IMR-90 (cell line): ENCODE results near the gene CDS2. TPM values are rescaled to one million over a fixed set of nuclear protein-coding genes. Genes with fewer than 3 reads are reported as not detected.

ENCODE experiments used
- ATAC-seq: fragments of 200-7000 bp; cut with Tn5 transposase; 2 replicates; pipeline ENCODE4 v1.9.1; 2020; ENCODE audit warnings: low read depth, mild to moderate bottlenecking, moderate library complexity
- BruUV-seq: library from RNA; stranded (reverse); fragments of 400-500 nt; replicated peaks from 2 replicates; lab custom pipeline; 2021; lab: Mats Ljungman, UMichigan
- CTCF ChIA-PET: fragments of 300-600 bp; formaldehyde crosslinking; extraction: SDS; loops from one replicate; lab custom pipeline; 2021; ENCODE audit warnings: antibody characterized with exemption; lab: Yijun Ruan, JAX
- POLR2A ChIA-PET: fragments of 300-600 bp; sonication (Branson Sonifier 250); formaldehyde crosslinking; loops from one replicate; lab custom pipeline; 2022; ENCODE audit warnings: antibody characterized with exemption; ENCODE audit not compliant: unreplicated experiment; lab: Charles Lee
- DNase-seq: peaks from one replicate; pipeline ENCODE4 v3.0.0; 2013
- H2AFZ ChIP-seq: replicated peaks from 2 replicates; pipeline ENCODE3; 2013; ENCODE audit warnings: low read length, mild to moderate bottlenecking; ENCODE audit not compliant: poor library complexity
- H2AK5ac ChIP-seq: 2 replicates; pipeline ENCODE4 v1.6.1; 2013; ENCODE audit warnings: low read depth, low read length, inconsistent platforms
- H2AK9ac ChIP-seq: replicated peaks from 2 replicates; pipeline ENCODE3; 2013; ENCODE audit warnings: mild to moderate bottlenecking, low read depth, low read length, moderate library complexity; ENCODE audit not compliant: poor library complexity
- H2BK120ac ChIP-seq: 2 replicates; pipeline ENCODE4 v1.6.1; 2013; ENCODE audit warnings: low read depth, low read length, inconsistent platforms
- H2BK15ac ChIP-seq: 3 replicates; pipeline ENCODE4 v1.6.1; 2013; ENCODE audit warnings: low read depth, low read length, inconsistent platforms
- H2BK20ac ChIP-seq: 2 replicates; pipeline ENCODE4 v1.6.1; 2013; ENCODE audit warnings: low read depth, mild to moderate bottlenecking, inconsistent platforms, low read length, moderate library complexity
- H2BK5ac ChIP-seq: 2 replicates; pipeline ENCODE4 v1.6.1; 2013; ENCODE audit warnings: mild to moderate bottlenecking, low read depth, low read length, inconsistent platforms; ENCODE audit not compliant: poor library complexity, severe bottlenecking
- H3K14ac ChIP-seq: replicated peaks from 2 replicates; pipeline ENCODE4 v1.6.1; 2013; ENCODE audit warnings: low read depth, low read length, inconsistent platforms
- H3K18ac ChIP-seq: 2 replicates; pipeline ENCODE4 v1.6.1; 2013; ENCODE audit warnings: low read depth, low read length, control low read depth
- H3K23ac ChIP-seq: 2 replicates; pipeline ENCODE4 v1.6.1; 2013; ENCODE audit warnings: low read depth, low read length, inconsistent platforms
- H3K27ac ChIP-seq: 2 replicates; pipeline ENCODE4 v1.5.1; 2013; ENCODE audit warnings: mild to moderate bottlenecking, control low read depth, low read length; ENCODE audit not compliant: insufficient read depth
- H3K27me3 ChIP-seq: 2 replicates; pipeline ENCODE4 v1.6.1; 2013; ENCODE audit warnings: low read length; ENCODE audit not compliant: control insufficient read depth, insufficient read depth
- H3K36me3 ChIP-seq: 2 replicates; pipeline ENCODE4 v1.6.1; 2013; ENCODE audit warnings: low read length, mixed read lengths; ENCODE audit not compliant: control insufficient read depth, insufficient read depth
- H3K4ac ChIP-seq: 2 replicates; pipeline ENCODE4 v1.6.1; 2013; ENCODE audit warnings: low read depth, low read length, inconsistent platforms
- H3K4me1 ChIP-seq: 2 replicates; pipeline ENCODE4 v1.6.1; 2013; ENCODE audit warnings: low read length, mixed read lengths; ENCODE audit not compliant: control insufficient read depth, insufficient read depth
- H3K4me2 ChIP-seq: 2 replicates; pipeline ENCODE4 v1.6.1; 2013; ENCODE audit warnings: low read depth, mild to moderate bottlenecking, control low read depth, low read length, moderate library complexity
- H3K4me3 ChIP-seq: 2 replicates; pipeline ENCODE4 v1.5.1; 2013; ENCODE audit warnings: low read depth, mild to moderate bottlenecking, control low read depth, low read length, moderate library complexity; ENCODE audit not compliant: insufficient read depth
- H3K56ac ChIP-seq: 2 replicates; pipeline ENCODE4 v1.6.1; 2013; ENCODE audit warnings: low read length, inconsistent platforms; ENCODE audit not compliant: insufficient read depth; ENCODE audit errors: extremely low read depth
- H3K79me1 ChIP-seq, 2 experiments: 2 replicates each; pipeline ENCODE4 v1.6.1; 2013; ENCODE audit warnings: low read length in 2 of 2, inconsistent platforms in 1 of 2, low read depth in 1 of 2
- H3K9ac ChIP-seq: 2 replicates; pipeline ENCODE4 v1.6.1; 2013; ENCODE audit warnings: low read depth, low read length, control low read depth
- H3K9me1 ChIP-seq: 2 replicates; pipeline ENCODE4 v1.6.1; 2013; ENCODE audit warnings: low read length, inconsistent platforms; ENCODE audit not compliant: insufficient read depth
- H3K9me3 ChIP-seq: 2 replicates; pipeline ENCODE4 v1.6.1; 2013; ENCODE audit warnings: low read length; ENCODE audit not compliant: control insufficient read depth, insufficient read depth
- H4K20me1 ChIP-seq: 2 replicates; pipeline ENCODE4 v1.6.1; 2013; ENCODE audit warnings: low read length, inconsistent platforms; ENCODE audit not compliant: insufficient read depth
- H4K5ac ChIP-seq: 2 replicates; pipeline ENCODE4 v1.6.1; 2013; ENCODE audit warnings: mild to moderate bottlenecking, low read depth, low read length, control low read depth
- H4K8ac ChIP-seq, 2 experiments: 2 replicates each; pipeline ENCODE4 v1.6.1; 2013; ENCODE audit warnings: low read depth in 2 of 2, low read length in 2 of 2, control low read depth in 1 of 2, inconsistent platforms in 1 of 2
- H4K91ac ChIP-seq: 2 replicates; pipeline ENCODE4 v1.6.1; 2013; ENCODE audit warnings: low read depth, low read length, inconsistent platforms; ENCODE audit not compliant: insufficient read depth
- BHLHE40 ChIP-seq: fragments of 150-350 bp; IDR thresholded peaks from 2 replicates; pipeline ENCODE4 v1.6.1; 2016; ENCODE audit warnings: mild to moderate bottlenecking, low read depth, low read length
- CEBPB ChIP-seq: IDR thresholded peaks from 2 replicates; pipeline ENCODE4 v1.6.1; 2012; ENCODE audit warnings: low read depth, low read length, improper control_type of control experiment
- CHD1 ChIP-seq: IDR thresholded peaks from 2 replicates; pipeline ENCODE4 v1.6.1; 2012; ENCODE audit warnings: low read depth, low read length, improper control_type of control experiment
- CTCF ChIP-seq: conservative IDR thresholded peaks from 2 replicates; pipeline ENCODE4 v1.5.1; 2012; ENCODE audit warnings: mild to moderate bottlenecking, low read depth, low read length, improper control_type of control experiment
- ELK1 ChIP-seq: fragments of 150-350 bp; IDR thresholded peaks from 2 replicates; pipeline ENCODE4 v1.6.1; 2016; ENCODE audit warnings: low read depth, mild to moderate bottlenecking, low read length, moderate library complexity, borderline replicate concordance
- FOS ChIP-seq: fragments of 150-350 bp; IDR thresholded peaks from 2 replicates; pipeline ENCODE4 v1.6.1; 2016; ENCODE audit warnings: low read depth, low read length
- MAFK ChIP-seq: IDR thresholded peaks from 2 replicates; pipeline ENCODE4 v1.6.1; 2012; ENCODE audit warnings: low read depth, low read length, improper control_type of control experiment
- MAZ ChIP-seq: IDR thresholded peaks from 2 replicates; pipeline ENCODE4 v1.6.1; 2012; ENCODE audit warnings: low read depth, mild to moderate bottlenecking, low read length, improper control_type of control experiment, moderate library complexity, borderline replicate concordance
- MXI1 ChIP-seq: IDR thresholded peaks from 2 replicates; pipeline ENCODE4 v1.6.1; 2012; ENCODE audit warnings: low read depth, mild to moderate bottlenecking, low read length, moderate library complexity, borderline replicate concordance
- NFE2L2 ChIP-seq: fragments of 150-350 bp; IDR thresholded peaks from 2 replicates; pipeline ENCODE4 v1.6.1; 2016; ENCODE audit warnings: low read depth, mild to moderate bottlenecking, low read length
- POLR2A ChIP-seq: IDR thresholded peaks from 2 replicates; pipeline ENCODE4 v1.6.1; 2012; ENCODE audit warnings: mild to moderate bottlenecking, low read depth, low read length
- RAD21 ChIP-seq: IDR thresholded peaks from 2 replicates; pipeline ENCODE4 v1.6.1; 2012; ENCODE audit warnings: low read length, improper control_type of control experiment
- RCOR1 ChIP-seq: IDR thresholded peaks from 2 replicates; pipeline ENCODE4 v1.6.1; 2012; ENCODE audit warnings: mild to moderate bottlenecking, low read length, improper control_type of control experiment; ENCODE audit not compliant: insufficient replicate concordance
- RFX5 ChIP-seq: IDR thresholded peaks from 2 replicates; pipeline ENCODE4 v1.8.0; 2012; ENCODE audit warnings: low read depth, mild to moderate bottlenecking, low read length, moderate library complexity
- SMC3 ChIP-seq: fragments of 150-350 bp; IDR thresholded peaks from 2 replicates; pipeline ENCODE4 v1.6.1; 2016; ENCODE audit warnings: low read depth, mild to moderate bottlenecking, antibody characterized with exemption, low read length, moderate library complexity
- whole genome bisulfite sequencing, 2 experiments: methylation state at CpG; one replicate each; pipeline versions ENCODE4 v1.1.5 to v1.1.7; 2013; ENCODE audit warnings: missing lambda C conversion rate in 2 of 2; ENCODE audit not compliant: insufficient read length in 1 of 2; ENCODE audit errors: extremely low coverage in 2 of 2; 5-methylcytosine and 5-hydroxymethylcytosine counted together
- dilution Hi-C: fragments of 300-500 bp; cut with HindIII; formaldehyde crosslinking; loops from one replicate; pipeline ENCODE4 v1.14.3; 2018; ENCODE audit warnings: low sequenced_read_pairs; ENCODE audit not compliant: unreplicated experiment
- in situ Hi-C: fragments of 300-500 bp; cut with MboI; formaldehyde crosslinking; loops from 3 replicates; pipeline ENCODE4 v1.14.3; 2019; ENCODE audit warnings: low sequenced_read_pairs, inconsistent platforms, mixed read lengths
- intact Hi-C: fragments of 100-400 bp; cut with micrococcal nuclease; formaldehyde crosslinking; loops from 2 replicates; pipeline ENCODE4 v1.10.0; 2022
- polyA plus RNA-seq, 3 experiments: library from polyadenylated mRNA; depleted of rRNA; stranded (reverse); fragments of >200 nt; gene quantifications; 2 replicates each; pipeline ENCODE4 v1.2.3, GENCODE V29; 2012; ENCODE audit warnings: low replicate concordance in 1 of 3
- total RNA-seq: library from RNA; depleted of rRNA; stranded (reverse); fragments of >200 nt; gene quantifications from 2 replicates; pipeline ENCODE4 v1.2.3, GENCODE V29; 2012
- TF ChIP-seq, protein P1 (sequence below): fragments of 150-350 bp; IDR thresholded peaks from 2 replicates; pipeline ENCODE4 v1.6.1; 2017; ENCODE audit warnings: mild to moderate bottlenecking, antibody characterized with exemption, low read length, low read depth

The CDS2 gene
- total and polyA plus RNA-seq, 2 of the 4 experiments (the other 2 are of a cell fraction): 17.0 to 47.1 TPM

DNA sequence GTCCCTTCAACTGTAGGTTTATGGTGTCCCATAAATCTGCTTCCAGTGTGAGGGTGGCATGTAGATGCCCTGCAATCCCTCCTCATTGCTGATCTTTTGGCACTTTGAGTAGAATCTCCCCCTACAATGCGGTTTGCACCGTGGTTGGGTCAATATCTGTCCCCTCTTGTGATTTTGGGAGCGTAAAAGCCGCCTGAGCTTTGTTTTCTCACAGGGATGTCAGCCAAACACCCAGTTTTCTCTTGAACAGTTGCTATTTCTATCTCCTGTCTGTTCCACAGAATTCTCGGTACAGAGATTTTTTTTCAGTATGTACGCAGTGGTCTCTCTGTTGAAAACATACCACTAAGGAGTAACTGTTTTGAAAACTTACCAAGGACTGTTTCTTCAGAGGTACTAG lies 21.8 kb downstream of the CDS2 start:
- H3K56ac ChIP-seq: no peak overlapping the region
- H3K14ac ChIP-seq: no peak overlapping the region; the same call in 1 of the 2 replicates
- no peaks in the 10 kb centered on the region for H3K9me3 ChIP-seq
- no peak overlapping the region for H4K8ac ChIP-seq
- no peak overlapping the region for H3K23ac ChIP-seq
- DNase-seq (no peak), ATAC-seq (no peak)
- H2BK5ac ChIP-seq: no peak overlapping the region
- no peak overlapping the region for H3K9ac ChIP-seq
- H3K79me1 ChIP-seq: peaks cover 31 to 95% of the 10 kb centered on the region in 2 experiments
- CTCF ChIA-PET: no interaction called here
- H3K4ac ChIP-seq: no peak overlapping the region
- H2AK5ac ChIP-seq: no peak overlapping the region; the same call in 1 of the 2 replicates
- dilution Hi-C loops (no loop called here), in situ Hi-C loops (no loop called here), intact Hi-C loops (no loop called here)
- no peak overlapping the region for H2BK15ac ChIP-seq
- no peak overlapping the region for H2BK20ac ChIP-seq
- no peak overlapping the region for H4K5ac ChIP-seq
- no peak overlapping the region for H2AK9ac ChIP-seq
- TF ChIP-seq SMC3 (no peak), RFX5 (no peak), POLR2A (no peak), BHLHE40 (no peak), RCOR1 (no peak), CTCF (no peak), CHD1 (no peak), MAZ (no peak), CEBPB (no peak), MXI1 (no peak), ELK1 (no peak), RAD21 (no peak), MAFK (no peak), NFE2L2 (no peak), FOS (no peak)
- TF ChIP-seq, protein P1, sequence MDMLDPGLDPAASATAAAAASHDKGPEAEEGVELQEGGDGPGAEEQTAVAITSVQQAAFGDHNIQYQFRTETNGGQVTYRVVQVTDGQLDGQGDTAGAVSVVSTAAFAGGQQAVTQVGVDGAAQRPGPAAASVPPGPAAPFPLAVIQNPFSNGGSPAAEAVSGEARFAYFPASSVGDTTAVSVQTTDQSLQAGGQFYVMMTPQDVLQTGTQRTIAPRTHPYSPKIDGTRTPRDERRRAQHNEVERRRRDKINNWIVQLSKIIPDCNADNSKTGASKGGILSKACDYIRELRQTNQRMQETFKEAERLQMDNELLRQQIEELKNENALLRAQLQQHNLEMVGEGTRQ: no peak
- H3K27ac ChIP-seq: no peak overlapping the region
- no peak overlapping the region for H3K4me3 ChIP-seq
- H3K18ac ChIP-seq: no peak overlapping the region
- no peaks in the 10 kb centered on the region; the same call in 1 of the 2 replicates for H3K36me3 ChIP-seq
- no peak overlapping the region for H4K91ac ChIP-seq
- peaks cover 19% of the 10 kb centered on the region for H3K4me1 ChIP-seq
- no CpG with 5 or more reads among the region's 6 CpGs for WGBS, 2 experiments
- no peak overlapping the region for H2AFZ ChIP-seq
- BruUV-seq: no TSS peak
- H2BK120ac ChIP-seq: no peak overlapping the region
- peaks cover 23% of the 10 kb centered on the region for H4K20me1 ChIP-seq
- POLR2A ChIA-PET: no interaction called here
- H3K9me1 ChIP-seq: peaks cover 41% of the 10 kb centered on the region
- no peak overlapping the region for H3K4me2 ChIP-seq
- no peaks in the 10 kb centered on the region for H3K27me3 ChIP-seq
